Heart right ventricle (tissue), 16 donors: ENCODE data around the gene CHFR. TPM values are rescaled to one million over a fixed set of nuclear protein-coding genes. Genes with fewer than 3 reads are reported as not detected.

Experiments
- ATAC-seq, 8 donors: fragments of 200-7000 bp; cut with Tn5 transposase; one replicate each; pipeline ENCODE4 v1.9.1; 2020; ENCODE audit warnings: mild to moderate bottlenecking in 8 of 8, moderate library complexity in 8 of 8, moderate number of reproducible peaks in 1 of 8
- DNase-seq, 2 donors: peaks; one replicate each; pipeline ENCODE4 v3.0.0-alpha.2; 2020
- H3K27ac ChIP-seq, 10 donors: fragments of 200-600 bp; sonication (generic) in 2 of 10; one replicate each; pipeline versions ENCODE4 v1.5.0 to v1.8.0; 2020 to 2022; ENCODE audit warnings: mild to moderate bottlenecking in 3 of 10
- H3K27me3 ChIP-seq, 7 donors: fragments of 200-600 bp; one replicate each; pipeline ENCODE4 v1.8.0; 2021 to 2022; ENCODE audit warnings: mild to moderate bottlenecking in 2 of 7
- H3K36me3 ChIP-seq, 9 donors: fragments of 200-600 bp; sonication (generic) in 1 of 9; one replicate each; pipeline versions ENCODE4 v1.5.0 to v1.8.0; 2020 to 2022; ENCODE audit warnings: mild to moderate bottlenecking in 2 of 9
- H3K4me1 ChIP-seq, 9 donors: fragments of 200-600 bp; sonication (generic) in 1 of 9; one replicate each; pipeline versions ENCODE4 v1.5.0 to v1.8.0; 2020 to 2022; ENCODE audit warnings: mild to moderate bottlenecking in 4 of 9
- H3K4me3 ChIP-seq, 10 donors: fragments of 200-600 bp; sonication (generic) in 2 of 10; one replicate each; pipeline versions ENCODE4 v1.5.0 to v1.8.0; 2020 to 2022; ENCODE audit warnings: mild to moderate bottlenecking in 7 of 10, moderate library complexity in 2 of 10
- H3K9me3 ChIP-seq, 11 donors: fragments of 200-600 bp in 10 of 11; sonication (generic) in 2 of 11; one replicate each; pipeline versions ENCODE4 v1.5.0 to v1.8.0; 2013 to 2022; ENCODE audit warnings: mild to moderate bottlenecking in 2 of 11, control low read depth in 1 of 11, moderate library complexity in 1 of 11
- CTCF ChIP-seq, 9 donors: fragments of 200-600 bp; sonication (generic) in 2 of 9; IDR thresholded peaks; one replicate each; pipeline versions ENCODE4 v1.5.0 to v1.8.0; 2021 to 2022; ENCODE audit warnings: antibody characterized with exemption in 9 of 9, mild to moderate bottlenecking in 5 of 9, moderate library complexity in 1 of 9
- WGBS, 2 donors: extraction: QIAGEN DNeasy Blood & Tissue Kit; methylation state at CpG; one replicate each; pipeline ENCODE4 v1.1.7; 2013; ENCODE audit warnings: inconsistent platforms in 1 of 2; 5-methylcytosine and 5-hydroxymethylcytosine counted together
- intact Hi-C, 10 donors: fragments of 100-400 bp; cut with DNase I; formaldehyde crosslinking; loops; one replicate each; pipeline versions ENCODE4 v1.11.1 to v1.14.2; 2022
- polyA plus RNA-seq, 2 donors: library from polyadenylated mRNA; stranded (reverse); fragments of 200-250 nt; gene quantifications; one replicate each; pipeline ENCODE4 v1.2.3, GENCODE V29; 2013
- total RNA-seq, 10 donors: library from RNA; stranded (reverse); fragmentation: NEBNext Ultra II Directional in 3 of 10; extraction: Animal tissue kit (Norgen Biotek cat#: 25700) in 3 of 10; gene quantifications; one replicate each; pipeline versions ENCODE4 v1.2.1 to v1.2.4, GENCODE V29; 2021 to 2023
- donor health status: Arrhythmogenic right ventricular cardiomyopathy.
- donor health status: ischemic (EF 13 %, LVEDD 7.1; RV severe dilation, severe dysfunction).
- donor health status: healthy with polysubstance abuse.
- donor health status: DM: no; HTN: yes; CAD: no.
- donor health status: DM: no; HTN: no; CAD: no.
- donor health status: ischemic (EF 25% LVEDD 6.9; RV normal size, moderate dysfunction).
- donor health status: ischemic (EF 25% LVEDD 5.7; RV mildly dilated, moderate dysfunction).
- donor health status: healthy.
- donor health status: DM: yes; HTN: yes; CAD: no.
- donor health status: Ischemic cardiomyopathy.
- donor health status: ischemic (EF 35%, LVEDD 5.7; RV mildly dilated, moderate dysfunction).
- donor health status: nonischemic (EF 11% LVEDD 7.7; RV severe dilation, severe dysfunction).
- donor health status: DM: yes; HTN: yes; CAD: no.
- donor health status: PGD.
- donor health status: ischemic (EF 29% LVEDD 5.4; RV normal size, mild dysfunction).
- donor health status: nonischemic (EF 23%, LVEDD 6.1; RV moderate dilation, normal function).

The CHFR gene
- total and polyA plus RNA-seq, 12 donors, result 10.2 to 27.2 (median 15.0) TPM

GRCh38 chr12:132783917-132784531, 103.4 kb downstream of the CHFR start:
- no peaks in the 10 kb centered on the region for H3K27me3 ChIP-seq
- no peaks in the 10 kb centered on the region for H3K9me3 ChIP-seq
- ATAC-seq, result peak in 7 of 8 donors; percentile 38 to 77 (median 50)
- no peaks in the 10 kb centered on the region for H3K4me1 ChIP-seq
- 85 to 87% methylated on average over 22 of the region's 22 CpGs for WGBS, 2 donors
- no peak overlapping the region for H3K27ac ChIP-seq
- DNase-seq, result no peak
- intact Hi-C loops, result no loop called here
- peaks cover 4 to 95% (median 54%) of the 10 kb centered on the region in 9 donors for H3K36me3 ChIP-seq
- no peak overlapping the region for H3K4me3 ChIP-seq
- TF ChIP-seq CTCF (IDR thresholded peaks at IDR 0.05), result no peak

Other genes with a start within 250 kb of the CHFR start
- gene POLE, start 200.3 kb downstream of the CHFR start, total RNA-seq, result 10 to 100 TPM in 4 of 10 donors, 1 to 10 TPM in 6; 6.8 to 22.8 (median 8.8) TPM
- 10 to 100 TPM; 11.2 to 25.8 TPM for gene POLE, start 200.3 kb downstream of the CHFR start, polyA plus RNA-seq
- 10 to 100 TPM; 29.0 to 75.6 (median 46.7) TPM for gene PXMP2, start 200.0 kb downstream of the CHFR start, total RNA-seq
- gene PXMP2, start 200.0 kb downstream of the CHFR start, polyA plus RNA-seq, result 10 to 100 TPM; 17.7 to 62.4 TPM
- gene PGAM5, start 176.8 kb downstream of the CHFR start, total RNA-seq, result 10 to 100 TPM; 22.7 to 37.6 (median 31.7) TPM
- gene PGAM5, start 176.8 kb downstream of the CHFR start, polyA plus RNA-seq, result 10 to 100 TPM; 17.5 to 24.9 TPM
- 10 to 100 TPM; 23.5 to 39.4 (median 30.5) TPM for gene ANKLE2, start 125.8 kb downstream of the CHFR start, total RNA-seq
- gene ANKLE2, start 125.8 kb downstream of the CHFR start, polyA plus RNA-seq, result 10 to 100 TPM; 17.4 to 23.1 TPM
- 10 to 100 TPM; 27.7 to 46.1 (median 35.7) TPM for gene GOLGA3, start 58.7 kb downstream of the CHFR start, total RNA-seq
- gene GOLGA3, start 58.7 kb downstream of the CHFR start, polyA plus RNA-seq, result 10 to 100 TPM; 10.8 to 12.4 TPM
- gene ZNF605, start 68.7 kb upstream of the CHFR start, total RNA-seq, result 10 to 100 TPM in 9 of 10 donors, 1 to 10 TPM in 1; 9.3 to 14.4 (median 12.3) TPM
- gene ZNF605, start 68.7 kb upstream of the CHFR start, polyA plus RNA-seq, result 1 to 10 TPM; 2.0 to 9.7 TPM
- 1 to 10 TPM; 2.8 to 6.2 (median 4.1) TPM for gene ZNF26, start 98.8 kb upstream of the CHFR start, total RNA-seq
- gene ZNF26, start 98.8 kb upstream of the CHFR start, polyA plus RNA-seq, result 1 to 10 TPM; 2.3 to 3.0 TPM
- gene ZNF84, start 149.9 kb upstream of the CHFR start, total RNA-seq, result 10 to 100 TPM; 13.3 to 23.0 (median 18.3) TPM
- 10 to 100 TPM in 1 of 2 donors, 1 to 10 TPM in 1; 4.6 to 12.0 TPM for gene ZNF84, start 149.9 kb upstream of the CHFR start, polyA plus RNA-seq
- gene ZNF140, start 193.3 kb upstream of the CHFR start, total RNA-seq, result 10 to 100 TPM in 2 of 10 donors, 1 to 10 TPM in 8; 6.8 to 10.5 (median 9.1) TPM
- 10 to 100 TPM in 1 of 2 donors, 1 to 10 TPM in 1; 8.6 to 11.9 TPM for gene ZNF140, start 193.3 kb upstream of the CHFR start, polyA plus RNA-seq
- 1 to 10 TPM in 3 of 10 donors, under 1 TPM in 7; 0.64 to 1.2 (median 0.88) TPM for gene ZNF891, start 242.7 kb upstream of the CHFR start, total RNA-seq
- gene ZNF891, start 242.7 kb upstream of the CHFR start, polyA plus RNA-seq, result 1 to 10 TPM in 1 of 2 donors, under 1 TPM in 1; 0.23 to 1.0 TPM
- gene ZNF10, start 243.0 kb upstream of the CHFR start, total RNA-seq, result 10 to 100 TPM in 2 of 10 donors, 1 to 10 TPM in 8; 6.5 to 10.5 (median 9.5) TPM
- 1 to 10 TPM; 3.1 to 8.8 TPM for gene ZNF10, start 243.0 kb upstream of the CHFR start, polyA plus RNA-seq